HG02973 (cell line): Measurements from ENCODE around the gene NPAS3.

ENCODE experiments used
- ATAC-seq: cut with Tn5 transposase; IDR thresholded peaks from one replicate; pipeline ENCODE4 v1.9.1; 2021; ENCODE audit warnings: moderate library complexity; ENCODE audit not compliant: unreplicated experiment

NPAS3 gene

GRCh38 chr14:33657476-33657875, 718.8 kb downstream of the NPAS3 start:
- no peak for ATAC-seq

DNA sequence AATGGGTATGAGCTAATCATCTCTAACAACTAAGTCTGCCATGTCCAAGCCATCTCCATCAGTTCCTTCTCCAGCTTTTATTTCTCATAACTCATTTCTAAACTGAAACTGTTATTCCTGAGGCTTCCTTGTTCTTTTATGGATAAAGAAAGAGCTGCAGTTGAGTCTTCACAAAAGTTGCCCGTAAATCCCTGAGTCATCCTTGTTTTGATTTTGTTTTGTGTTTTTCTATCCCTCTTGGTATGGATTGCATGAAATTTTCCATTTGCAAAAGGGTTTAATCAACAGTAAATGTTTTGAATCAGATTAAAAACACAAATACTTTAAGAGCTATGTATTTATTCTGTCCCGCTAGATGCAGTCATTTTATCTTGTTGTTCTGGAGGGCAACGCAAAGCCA, 721.6 kb downstream of the NPAS3 start:
- no peak for ATAC-seq

GRCh38 chr14:33661101-33661500, 722.4 kb downstream of the NPAS3 start:
- no peak for ATAC-seq

DNA sequence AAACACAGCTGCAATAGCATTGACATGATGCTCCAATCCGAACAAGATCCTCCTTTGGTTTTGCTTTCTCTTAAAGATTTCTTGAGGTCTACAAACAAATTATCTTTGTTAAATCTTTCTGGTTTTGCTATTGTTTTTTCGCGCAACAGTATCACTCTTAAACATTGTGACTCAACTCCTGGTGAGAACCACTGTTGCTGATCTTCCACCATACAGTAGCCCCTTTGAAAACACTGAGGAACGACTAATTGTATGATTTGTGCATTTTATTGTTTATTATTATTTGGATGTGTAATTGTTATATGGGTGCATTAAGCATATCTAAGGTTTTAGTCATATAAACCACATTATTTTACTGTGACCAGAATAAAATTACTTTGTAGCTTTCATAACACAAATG, 729.4 kb downstream of the NPAS3 start:
- ATAC-seq: no peak

DNA sequence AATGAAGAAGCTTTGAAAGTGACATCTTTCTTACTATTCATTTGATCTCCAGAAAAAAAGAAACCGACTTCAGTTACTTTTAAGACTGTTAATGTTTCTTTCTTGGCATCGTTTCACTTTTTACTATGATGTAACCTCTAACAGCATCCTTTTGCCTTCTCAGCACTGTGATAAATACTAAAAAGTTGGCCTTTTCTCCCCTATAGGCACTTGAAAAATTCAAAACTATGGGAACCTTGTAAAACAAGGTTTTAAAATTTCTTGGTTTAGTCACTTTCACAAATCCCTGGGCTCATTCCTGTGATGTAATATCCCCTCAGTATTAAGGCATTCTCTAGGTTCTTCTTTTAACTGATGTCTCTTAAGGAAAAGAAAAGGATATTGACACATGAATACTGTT, 730.4 kb downstream of the NPAS3 start:
- ATAC-seq: no peak

- ATAC-seq: no peak
These were observed 731.6 kb downstream of the NPAS3 start for GRCh38 chr14:33670235-33670634.

- ATAC-seq: no peak
These were observed 732.9 kb downstream of the NPAS3 start for GRCh38 chr14:33671556-33671955.

GRCh38 chr14:33674927-33675326, 736.2 kb downstream of the NPAS3 start:
- ATAC-seq: no peak

DNA sequence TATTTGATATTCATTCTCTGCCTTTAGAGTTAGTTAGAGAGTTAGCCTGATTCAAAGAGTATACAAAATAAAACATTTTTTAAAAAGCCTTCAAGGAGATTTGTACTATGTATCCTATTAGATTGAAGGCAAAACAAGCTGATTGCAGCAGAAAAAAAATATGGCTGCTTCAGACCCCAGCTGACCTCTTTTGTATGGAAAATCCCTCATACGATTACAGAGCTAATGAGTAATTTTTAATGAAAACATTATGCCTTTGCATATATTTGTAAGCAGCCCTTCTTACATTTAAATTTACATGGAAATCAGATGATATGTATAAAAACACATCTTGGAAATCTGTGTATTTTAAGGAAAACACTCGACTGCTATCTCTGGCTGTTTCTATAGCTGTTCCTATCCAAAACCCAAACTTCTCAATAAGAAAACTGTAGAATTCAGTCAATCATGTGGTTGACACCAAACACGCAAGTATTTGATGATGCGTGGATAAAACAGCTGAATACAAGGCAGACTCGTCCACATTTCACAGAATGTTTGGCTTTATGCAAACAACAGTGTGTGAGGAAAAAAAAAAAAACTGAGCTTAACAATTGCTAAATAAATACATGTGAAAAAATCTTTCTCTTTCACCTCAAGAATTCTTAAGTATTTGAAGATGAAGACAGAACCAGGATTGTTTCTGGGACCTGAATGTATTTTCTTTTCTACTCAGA, 736.9 kb downstream of the NPAS3 start:
- no peak for ATAC-seq

- no peak for ATAC-seq
These were observed 737.5 kb downstream of the NPAS3 start for GRCh38 chr14:33676135-33676566.

- ATAC-seq: no peak
These were observed 738.2 kb downstream of the NPAS3 start for GRCh38 chr14:33676891-33677290.

GRCh38 chr14:33678005-33678404, 739.3 kb downstream of the NPAS3 start:
- ATAC-seq: no peak

GRCh38 chr14:33679025-33679424, 740.3 kb downstream of the NPAS3 start:
- ATAC-seq: no peak

- ATAC-seq: no peak
These were observed 741.0 kb downstream of the NPAS3 start for GRCh38 chr14:33679461-33680225.

DNA sequence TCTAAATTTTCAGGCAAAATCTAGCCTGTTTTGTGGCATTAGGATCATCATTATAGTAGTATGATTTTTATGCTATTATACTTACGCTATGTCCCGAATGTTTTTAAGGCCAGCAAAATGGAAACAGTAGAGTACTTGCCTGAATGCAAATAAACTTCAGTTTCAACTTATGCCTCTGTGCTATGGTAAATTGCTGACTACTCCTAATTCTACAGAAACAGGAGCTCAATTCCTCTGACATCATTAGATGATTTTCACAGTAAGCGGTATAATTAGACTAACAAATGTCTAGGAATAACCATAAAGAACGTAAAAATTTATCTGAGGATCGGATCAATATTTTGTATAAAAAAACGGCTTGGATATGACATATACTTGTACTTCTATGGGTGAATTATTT, 742.2 kb downstream of the NPAS3 start:
- no peak for ATAC-seq

- no peak for ATAC-seq
These were observed 744.1 kb downstream of the NPAS3 start for GRCh38 chr14:33682760-33683159.

DNA sequence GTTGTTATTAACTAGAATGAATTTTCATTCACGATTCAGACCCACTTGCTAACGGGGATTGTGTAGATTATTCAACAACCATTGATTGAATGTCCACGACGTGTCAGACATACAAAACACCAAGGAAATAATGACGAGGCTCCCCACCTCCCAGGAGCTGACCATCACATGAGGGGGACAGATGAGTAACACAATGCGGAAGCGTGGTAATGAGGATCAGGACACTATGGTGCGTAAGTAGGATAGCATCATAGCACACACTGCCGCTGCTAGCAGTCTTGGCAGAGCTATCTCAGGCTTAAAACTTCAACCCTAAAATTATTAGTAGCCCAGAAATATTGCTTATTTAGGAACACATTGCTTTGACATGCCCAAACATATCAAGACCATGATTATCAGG, 746.3 kb downstream of the NPAS3 start:
- ATAC-seq: no peak

GRCh38 chr14:33685698-33686097, 747.0 kb downstream of the NPAS3 start:
- no peak for ATAC-seq

DNA sequence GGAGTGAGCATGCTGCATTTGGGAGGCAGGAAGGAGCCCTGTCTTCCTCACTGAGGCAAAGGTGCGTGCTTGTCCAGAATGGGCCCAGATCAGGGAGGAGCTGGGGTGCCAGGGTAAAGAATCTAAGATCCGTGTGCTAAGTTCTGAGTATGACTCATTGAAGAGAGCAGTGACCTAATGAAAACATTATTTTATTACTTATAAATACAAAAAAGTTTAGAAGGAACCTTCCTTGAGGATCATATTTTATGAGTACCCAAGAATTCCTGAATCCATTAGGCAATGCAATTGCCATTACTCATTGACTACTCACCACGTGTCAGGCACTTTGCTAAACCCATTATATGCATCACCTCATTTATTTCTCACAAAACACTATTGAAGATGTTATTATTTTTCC, 747.5 kb downstream of the NPAS3 start:
- no peak for ATAC-seq

GRCh38 chr14:33686856-33687255, 748.2 kb downstream of the NPAS3 start:
- ATAC-seq: no peak

DNA sequence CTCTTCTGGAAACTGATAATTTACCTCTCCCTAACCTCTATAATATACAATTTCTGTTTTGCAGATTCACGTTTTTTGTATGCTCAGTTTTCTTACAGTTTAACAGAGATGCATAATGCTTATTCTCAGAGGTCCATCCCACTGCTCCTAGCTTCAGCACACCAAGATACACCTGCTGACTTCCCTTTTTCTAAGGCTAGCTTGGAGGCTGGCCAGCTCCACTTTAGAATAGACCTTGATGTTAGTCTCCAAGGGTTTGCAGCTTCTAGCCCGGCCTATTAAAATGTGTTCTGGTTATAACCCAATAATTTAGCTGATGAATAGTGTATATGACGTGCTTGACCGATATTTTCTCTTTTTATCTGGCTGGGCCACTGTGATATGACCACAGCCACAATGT, 751.0 kb downstream of the NPAS3 start:
- ATAC-seq: no peak

DNA sequence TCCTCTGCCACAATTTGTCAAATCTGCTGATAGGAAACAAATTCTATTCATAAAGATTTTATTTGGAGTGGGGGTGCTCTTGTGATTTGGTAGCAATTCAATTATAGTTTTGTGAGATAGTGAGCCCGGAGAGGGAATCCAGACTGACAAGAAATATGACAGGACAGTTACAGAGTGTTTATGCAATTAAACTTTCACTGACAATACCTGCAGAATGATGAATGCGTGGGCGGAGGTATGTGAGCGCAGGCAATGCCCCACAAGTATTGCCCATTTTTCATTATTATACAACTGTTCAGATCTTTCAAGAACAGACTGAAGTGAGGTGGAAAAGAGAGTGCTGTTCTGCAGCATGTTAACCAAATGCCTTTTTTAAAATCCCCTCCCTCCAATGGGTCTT, 753.2 kb downstream of the NPAS3 start:
- ATAC-seq: no peak

GRCh38 chr14:33692762-33693161, 754.1 kb downstream of the NPAS3 start:
- ATAC-seq: no peak
